ENCODE measurements around the gene PECR. TPM values are rescaled to one million over a fixed set of nuclear protein-coding genes. Genes with fewer than 3 reads are reported as not detected.

PECR gene
- total RNA-seq, 4 donors from 2014 or later = 44.6 to 85.6 (median 54.3) TPM

- no peaks in the 10 kb centered on the region for H3K36me3 ChIP-seq
- TF ChIP-seq CTCF (IDR thresholded peaks at IDR 0.05) (no peak), POLR2A (IDR thresholded peaks at IDR 0.05) (no peak)
- H3K4me1 ChIP-seq = no peaks in the 10 kb centered on the region
- DNase-seq = no peak
- no peaks in the 10 kb centered on the region for H3K27me3 ChIP-seq
- H3K4me3 ChIP-seq = no peak overlapping the region
- H3K27ac ChIP-seq = no peak overlapping the region
- no peaks in the 10 kb centered on the region for H3K9me3 ChIP-seq
These were observed 62.9 kb downstream of the PECR start for GRCh38 chr2:216018709-216019108.

- Histone ChIP-seq H3K36me3 (no peaks in the 10 kb centered on the region), H3K9me3 (no peaks in the 10 kb centered on the region), H3K27ac (no peak overlapping the region), H3K4me3 (no peak overlapping the region), H3K27me3 (no peaks in the 10 kb centered on the region), H3K4me1 (no peaks in the 10 kb centered on the region)
- DNase-seq = peak in 2 of 3 donors; percentile 43 to 60
- TF ChIP-seq POLR2A (IDR thresholded peaks at IDR 0.05) (no peak), CTCF (IDR thresholded peaks at IDR 0.05) (no peak)
These were observed 64.2 kb downstream of the PECR start for GRCh38 chr2:216017365-216017764.

GRCh38 chr2:216016581-216016980, 65.0 kb downstream of the PECR start:
- Histone ChIP-seq H3K27me3 (no peaks in the 10 kb centered on the region), H3K27ac (peak overlapping the region in 1 of 4 donors; percentile 35), H3K9me3 (no peaks in the 10 kb centered on the region), H3K4me3 (no peak overlapping the region), H3K4me1 (no peaks in the 10 kb centered on the region), H3K36me3 (no peaks in the 10 kb centered on the region)
- DNase-seq = no peak
- TF ChIP-seq POLR2A (IDR thresholded peaks at IDR 0.05) = no peak
- TF ChIP-seq CTCF (IDR thresholded peaks at IDR 0.05) = no peak

GRCh38 chr2:216015722-216016464, 65.7 kb downstream of the PECR start:
- Histone ChIP-seq H3K36me3 (no peaks in the 10 kb centered on the region), H3K27me3 (no peaks in the 10 kb centered on the region), H3K27ac (peak overlapping the region in 1 of 4 donors; percentile 35), H3K4me3 (no peak overlapping the region), H3K4me1 (no peaks in the 10 kb centered on the region), H3K9me3 (no peaks in the 10 kb centered on the region)
- TF ChIP-seq POLR2A (IDR thresholded peaks at IDR 0.05) = no peak
- no peak for TF ChIP-seq CTCF (IDR thresholded peaks at IDR 0.05)
- peak in 2 of 3 donors; percentile 49 to 65 for DNase-seq

GRCh38 chr2:216014986-216015385, 66.6 kb downstream of the PECR start:
- no peak for TF ChIP-seq POLR2A (IDR thresholded peaks at IDR 0.05)
- TF ChIP-seq CTCF (IDR thresholded peaks at IDR 0.05) = no peak
- Histone ChIP-seq H3K4me1 (no peaks in the 10 kb centered on the region), H3K4me3 (no peak overlapping the region), H3K27me3 (no peaks in the 10 kb centered on the region), H3K36me3 (no peaks in the 10 kb centered on the region), H3K27ac (no peak overlapping the region), H3K9me3 (no peaks in the 10 kb centered on the region)
- no peak for DNase-seq

Measured in Peyer's patch (tissue), 4 donors.